Adrenal gland (tissue), 5 donors: ENCODE results near the gene ZBED6.
"Not testable (repeated sequence)": the region's sequence is repeated elsewhere in the genome, so short reads cannot be mapped to it uniquely, and the experiment has no call there.

Source experiments
- CTCF ChIP-seq, 6 experiments: fragments of 450-650 bp in 4 of 6; fragments of 200-600 bp in 2 of 6; sonication (generic) in 1 of 6; IDR thresholded peaks; 1 replicate in 5 of 6; 2 replicates in 1 of 6; pipeline versions ENCODE4 v1.5.1 to v1.8.0; 2016 to 2021; ENCODE audit warnings: antibody characterized with exemption in 6 of 6, mild to moderate bottlenecking in 2 of 6, moderate library complexity in 1 of 6
- POLR2A ChIP-seq, 2 donors: fragments of 450-650 bp; IDR thresholded peaks; one replicate each; pipeline ENCODE4 v1.6.1; 2017; ENCODE audit warnings: antibody characterized with exemption in 2 of 2, mild to moderate bottlenecking in 2 of 2, moderate library complexity in 1 of 2
- donor health status: DM: no; HTN: no; CAD: no.

- not testable (repeated sequence) for TF ChIP-seq CTCF, POLR2A (IDR thresholded peaks at IDR 0.05)
These were observed 43.6 kb upstream of the ZBED6 start for GRCh38 chr1:203751618-203752361.
